Measurements from ENCODE around the gene NEUROG1.

NEUROG1 gene

GRCh38 chr5:135577421-135577820, 41.7 kb upstream of the NEUROG1 start:
- no peak for DNase-seq (ENCODE audit: low read depth)
- H3K4me3 ChIP-seq (ENCODE audit: low read length) = peak overlapping the region; percentile 36
- TF ChIP-seq CTCF (IDR thresholded peaks at IDR 0.05; ENCODE audit: insufficient read depth, low read depth, low read length, missing control alignments) = no peak

- DNase-seq (ENCODE audit: low read depth) = no peak
- no peak overlapping the region for H3K4me3 ChIP-seq (ENCODE audit: low read length)
- no peak for TF ChIP-seq CTCF (IDR thresholded peaks at IDR 0.05; ENCODE audit: insufficient read depth, low read depth, low read length, missing control alignments)
These were observed 40.4 kb upstream of the NEUROG1 start for GRCh38 chr5:135576075-135576599.

GRCh38 chr5:135574493-135574892, 38.7 kb upstream of the NEUROG1 start:
- H3K4me3 ChIP-seq (ENCODE audit: low read length) = no peak overlapping the region
- DNase-seq (ENCODE audit: low read depth) = peak; percentile 53
- TF ChIP-seq CTCF (IDR thresholded peaks at IDR 0.05; ENCODE audit: insufficient read depth, low read depth, low read length, missing control alignments) = no peak

- no peak overlapping the region for H3K4me3 ChIP-seq (ENCODE audit: low read length)
- DNase-seq (ENCODE audit: low read depth) = no peak
- TF ChIP-seq CTCF (IDR thresholded peaks at IDR 0.05; ENCODE audit: insufficient read depth, low read depth, low read length, missing control alignments) = no peak
These were observed 36.1 kb upstream of the NEUROG1 start for GRCh38 chr5:135571902-135572301.

- TF ChIP-seq CTCF (IDR thresholded peaks at IDR 0.05; ENCODE audit: insufficient read depth, low read depth, low read length, missing control alignments) = no peak
- H3K4me3 ChIP-seq (ENCODE audit: low read length) = no peak overlapping the region
- DNase-seq (ENCODE audit: low read depth) = no peak
These were observed 35.4 kb upstream of the NEUROG1 start for GRCh38 chr5:135571066-135571609.

- no peak for DNase-seq (ENCODE audit: low read depth)
- TF ChIP-seq CTCF (IDR thresholded peaks at IDR 0.05; ENCODE audit: insufficient read depth, low read depth, low read length, missing control alignments) = no peak
- no peak overlapping the region for H3K4me3 ChIP-seq (ENCODE audit: low read length)
These were observed 34.6 kb upstream of the NEUROG1 start for GRCh38 chr5:135570453-135570764.

GRCh38 chr5:135569755-135570452, 34.1 kb upstream of the NEUROG1 start:
- no peak overlapping the region for H3K4me3 ChIP-seq (ENCODE audit: low read length)
- TF ChIP-seq CTCF (IDR thresholded peaks at IDR 0.05; ENCODE audit: insufficient read depth, low read depth, low read length, missing control alignments) = peak; percentile 64
- peak; percentile 64 for DNase-seq (ENCODE audit: low read depth)

All from epithelial cell of esophagus (primary cell).